GM12875 (cell line): ENCODE results near the gene CYB561D2.
"Not testable (repeated sequence)": the region's sequence is repeated elsewhere in the genome, so short reads cannot be mapped to it uniquely, and the experiment has no call there.

Source experiments
- H3K4me3 ChIP-seq: one replicate; pipeline ENCODE4 v1.5.1; 2011; ENCODE audit warnings: low read depth, low read length, control low read depth
- TF ChIP-seq, protein P1 (sequence below): IDR thresholded peaks from 2 replicates; pipeline ENCODE4 v1.5.1; 2011; ENCODE audit warnings: low read depth, mild to moderate bottlenecking, control low read depth, inconsistent platforms, low read length, moderate library complexity, borderline replicate concordance; ENCODE audit not compliant: insufficient read depth

CYB561D2 gene, protein sequence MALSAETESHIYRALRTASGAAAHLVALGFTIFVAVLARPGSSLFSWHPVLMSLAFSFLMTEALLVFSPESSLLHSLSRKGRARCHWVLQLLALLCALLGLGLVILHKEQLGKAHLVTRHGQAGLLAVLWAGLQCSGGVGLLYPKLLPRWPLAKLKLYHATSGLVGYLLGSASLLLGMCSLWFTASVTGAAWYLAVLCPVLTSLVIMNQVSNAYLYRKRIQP

DNA sequence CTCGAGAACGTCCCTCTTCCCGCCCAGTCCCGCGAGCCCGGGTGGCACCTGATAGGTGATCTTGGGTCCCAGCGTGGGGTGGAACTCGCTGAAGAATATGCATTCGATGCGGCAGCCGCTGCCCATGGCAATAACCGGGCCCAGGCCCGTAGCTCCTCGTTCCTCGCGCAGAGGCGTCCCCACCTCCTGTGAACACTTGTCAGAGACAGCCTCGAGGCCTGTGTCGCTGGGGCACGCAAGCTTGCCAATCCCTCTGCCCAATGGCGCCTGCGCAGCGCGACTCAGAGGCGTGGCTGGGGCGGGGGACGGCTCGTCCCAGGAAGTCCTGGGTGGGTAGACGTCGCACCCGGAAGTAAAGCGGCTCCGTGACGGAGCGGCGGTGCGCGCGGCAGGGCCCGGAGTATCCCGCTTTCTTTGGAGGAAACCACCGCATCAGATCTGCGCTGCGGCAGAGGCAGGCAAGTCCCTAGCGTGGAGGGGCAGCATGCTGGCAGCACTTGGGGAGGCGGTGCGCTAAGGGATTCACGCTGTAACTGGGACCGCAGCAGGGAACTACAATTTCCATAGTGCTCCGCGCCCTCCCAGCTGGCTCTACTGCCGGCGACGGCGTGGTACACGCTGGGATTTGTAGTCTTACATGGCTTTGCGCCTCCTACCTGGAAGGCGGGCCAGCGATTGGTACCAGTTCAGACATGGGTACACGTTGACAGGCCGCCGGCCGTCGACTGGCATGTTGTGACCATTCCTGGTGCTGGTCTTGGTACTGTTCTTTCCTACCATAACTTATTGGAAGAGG is at the start of gene CYB561D2, which contains the start of gene NPRL2:
Gene CYB561D2 (plus strand): TSS at position 336 of the 796 bp plus-strand sequence. CDS start 572 bp downstream, outside the sequence.
Gene NPRL2 (minus strand): TSS at position 249 of the 796 bp plus-strand sequence. CDS start 123 bp downstream, at position 126.
- peak within 1 kb of the TSS; percentile 99 for H3K4me3 ChIP-seq
- TF ChIP-seq, protein P1, sequence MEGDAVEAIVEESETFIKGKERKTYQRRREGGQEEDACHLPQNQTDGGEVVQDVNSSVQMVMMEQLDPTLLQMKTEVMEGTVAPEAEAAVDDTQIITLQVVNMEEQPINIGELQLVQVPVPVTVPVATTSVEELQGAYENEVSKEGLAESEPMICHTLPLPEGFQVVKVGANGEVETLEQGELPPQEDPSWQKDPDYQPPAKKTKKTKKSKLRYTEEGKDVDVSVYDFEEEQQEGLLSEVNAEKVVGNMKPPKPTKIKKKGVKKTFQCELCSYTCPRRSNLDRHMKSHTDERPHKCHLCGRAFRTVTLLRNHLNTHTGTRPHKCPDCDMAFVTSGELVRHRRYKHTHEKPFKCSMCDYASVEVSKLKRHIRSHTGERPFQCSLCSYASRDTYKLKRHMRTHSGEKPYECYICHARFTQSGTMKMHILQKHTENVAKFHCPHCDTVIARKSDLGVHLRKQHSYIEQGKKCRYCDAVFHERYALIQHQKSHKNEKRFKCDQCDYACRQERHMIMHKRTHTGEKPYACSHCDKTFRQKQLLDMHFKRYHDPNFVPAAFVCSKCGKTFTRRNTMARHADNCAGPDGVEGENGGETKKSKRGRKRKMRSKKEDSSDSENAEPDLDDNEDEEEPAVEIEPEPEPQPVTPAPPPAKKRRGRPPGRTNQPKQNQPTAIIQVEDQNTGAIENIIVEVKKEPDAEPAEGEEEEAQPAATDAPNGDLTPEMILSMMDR: no peak

DNA sequence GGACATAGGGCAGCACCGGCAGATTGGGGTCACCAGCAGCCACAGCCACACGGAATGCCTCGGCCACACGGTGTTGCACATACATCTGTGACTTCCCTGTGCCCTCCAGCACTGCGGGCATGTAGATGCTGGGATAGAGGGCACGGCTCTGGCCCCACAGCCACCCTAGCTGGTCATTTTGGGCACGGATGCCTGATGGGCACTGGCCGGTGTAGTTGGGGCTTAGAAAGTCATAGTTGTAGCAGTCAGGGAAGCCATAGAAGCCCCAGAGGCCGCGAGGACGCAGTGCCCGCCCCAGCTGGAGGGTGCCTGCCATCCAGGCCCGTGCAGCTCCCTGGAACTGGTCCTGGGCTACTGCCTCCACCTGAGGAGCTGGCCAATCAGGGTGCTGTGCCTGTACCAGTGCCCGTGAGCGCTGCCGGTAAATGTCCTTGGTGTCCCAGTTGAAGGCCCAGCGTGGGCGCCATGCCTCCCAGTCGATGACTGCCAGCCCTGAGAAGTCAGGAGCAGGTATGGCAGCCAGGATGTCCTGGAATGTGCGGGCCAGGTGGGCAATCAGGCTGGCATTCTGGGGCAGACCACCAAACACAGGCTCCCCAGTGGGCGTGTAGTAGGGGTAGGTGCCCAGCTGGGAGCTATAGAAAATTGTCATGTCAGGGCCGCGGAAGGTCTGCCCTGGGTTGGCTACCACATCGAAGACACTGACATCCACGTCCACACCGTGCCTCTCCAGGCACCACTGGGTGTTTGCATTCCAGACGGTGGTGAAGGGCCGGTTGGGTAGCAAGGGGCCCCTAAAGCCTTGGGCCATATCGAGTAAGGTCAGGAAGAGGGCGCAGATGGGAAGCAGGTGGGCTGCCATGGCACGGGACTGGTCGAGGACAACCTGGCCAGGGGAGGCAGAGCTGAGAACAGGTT is 48.3 kb upstream of the CYB561D2 start:
- H3K4me3 ChIP-seq: no peak overlapping the region

DNA sequence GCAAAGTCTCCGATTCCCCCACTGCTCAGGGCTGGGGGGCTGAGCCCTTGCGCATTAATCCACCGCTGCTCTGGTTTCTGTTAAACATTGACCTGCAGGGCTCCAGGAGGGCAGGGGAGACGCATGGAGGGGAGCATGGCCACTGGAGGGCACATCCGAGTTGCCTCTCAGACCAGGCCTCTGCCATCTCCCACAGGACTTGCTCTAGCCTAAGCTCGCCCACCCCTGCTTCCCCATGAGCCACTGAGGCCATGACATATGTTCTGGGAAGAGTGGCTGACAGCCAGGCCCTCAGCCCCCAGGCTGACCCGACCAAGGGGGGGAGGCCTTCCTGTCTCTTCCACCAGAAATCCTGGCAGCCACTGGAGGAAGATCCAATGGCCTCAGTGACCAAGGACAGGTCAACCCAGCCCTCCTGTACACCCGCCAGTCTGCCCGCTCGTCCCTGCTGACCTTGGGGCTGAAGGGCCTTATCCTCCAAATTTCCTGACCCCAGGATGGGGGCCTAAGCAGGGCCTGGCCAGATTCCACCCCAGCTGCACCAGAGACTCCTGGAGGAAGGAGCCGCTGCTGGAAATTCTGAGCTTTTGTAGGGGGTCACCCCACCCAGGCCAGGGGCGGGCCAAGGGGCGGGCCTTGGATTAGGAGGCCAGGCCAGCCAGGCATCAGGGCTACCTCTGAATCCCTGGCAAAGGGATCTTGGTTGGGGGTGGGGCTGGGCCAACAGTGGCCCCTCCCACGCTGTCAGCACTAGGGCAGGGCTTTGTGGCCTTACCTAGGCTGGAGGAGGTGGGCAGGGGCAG is 47.4 kb upstream of the CYB561D2 start, which contains the start of gene HYAL1:
Gene HYAL1 (minus strand): TSS at position 562 of the 803 bp plus-strand sequence. CDS start 618 bp downstream, outside the sequence.
- TF ChIP-seq, protein P1: no peak
- H3K4me3 ChIP-seq: no peak within 1 kb of the TSS

More for the DNA sequence above, 48.3 kb upstream of the CYB561D2 start:
- TF ChIP-seq, protein P1: no peak

DNA sequence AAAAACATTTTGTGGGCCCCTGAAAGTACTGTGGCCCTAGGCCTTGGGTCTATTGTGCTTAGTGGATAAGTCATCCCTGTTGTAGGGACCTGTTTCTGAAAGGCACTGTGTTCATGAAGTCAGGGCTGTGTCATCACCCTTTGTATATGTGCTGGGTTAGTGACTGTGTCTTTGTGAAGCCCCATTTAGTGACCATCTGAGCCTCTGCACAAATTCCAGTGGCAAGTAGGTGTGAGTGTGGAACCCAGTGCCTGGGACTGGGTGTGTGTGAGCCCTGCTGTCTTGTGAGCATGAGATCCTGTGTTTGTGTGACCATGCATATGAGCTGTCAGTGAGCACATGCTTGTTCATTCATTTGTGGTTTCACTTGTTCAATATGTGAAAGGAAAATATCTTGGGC is 46.1 kb upstream of the CYB561D2 start:
- no peak overlapping the region for H3K4me3 ChIP-seq
- TF ChIP-seq, protein P1: no peak

DNA sequence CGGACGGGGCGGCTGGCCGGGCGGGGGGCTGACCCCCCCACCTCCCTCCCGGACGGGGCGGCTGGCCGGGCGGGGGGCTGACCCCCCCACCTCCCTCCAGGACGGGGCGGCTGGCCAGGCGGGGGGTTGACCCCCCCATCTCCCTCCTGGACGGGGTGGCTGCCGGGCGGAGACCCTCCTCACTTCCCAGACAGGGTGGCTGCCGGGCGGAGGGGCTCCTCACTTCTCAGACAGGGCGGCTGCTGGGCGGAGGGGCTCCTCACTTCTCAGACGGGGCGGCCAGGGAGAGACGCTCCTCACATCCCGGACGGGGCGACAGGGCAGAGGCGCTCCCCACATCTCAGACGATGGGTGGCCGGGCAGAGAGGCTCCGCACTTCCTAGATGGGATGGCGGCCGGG is 38.6 kb upstream of the CYB561D2 start:
- H3K4me3 ChIP-seq: not testable (repeated sequence)

DNA sequence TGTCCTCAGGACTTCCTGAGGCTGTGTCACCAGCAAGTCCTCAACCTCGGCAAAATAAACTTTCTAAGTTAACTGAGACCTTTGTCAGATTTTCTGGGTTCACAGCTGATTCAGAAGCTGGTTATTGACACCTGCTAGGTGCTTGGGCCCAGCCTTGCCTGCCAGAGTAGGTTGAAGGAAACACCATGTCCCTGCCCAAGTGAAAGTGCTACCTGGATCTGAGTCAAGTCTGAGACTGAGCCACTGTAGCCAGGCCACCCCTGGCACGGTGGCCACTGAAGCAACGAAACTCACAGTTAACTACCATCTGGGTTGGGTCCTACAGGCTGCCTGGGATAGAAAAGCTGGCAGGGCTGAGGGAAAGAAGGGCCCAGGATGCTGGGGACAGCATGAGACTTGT is 36.3 kb upstream of the CYB561D2 start:
- no peak overlapping the region for H3K4me3 ChIP-seq
- TF ChIP-seq, protein P1: no peak
